Glutamatergic neuron (in vitro differentiated cells): ENCODE measurements around the gene CDH4. TPM values are rescaled to one million over a fixed set of nuclear protein-coding genes. Genes with fewer than 3 reads are reported as not detected.

Experiments
- DNase-seq: peaks from one replicate; pipeline ENCODE4 v3.0.0; 2022
- H3K27ac Mint-ChIP-seq: one replicate; pipeline ENCODE4 v1.8.0; 2020; ENCODE audit warnings: mild to moderate bottlenecking, mixed read lengths, inconsistent platforms; ENCODE audit not compliant: unreplicated experiment
- H3K27me3 Mint-ChIP-seq: one replicate; pipeline ENCODE4 v1.8.0; 2020; ENCODE audit warnings: mild to moderate bottlenecking, moderate library complexity, mixed read lengths, inconsistent platforms; ENCODE audit not compliant: unreplicated experiment
- H3K36me3 Mint-ChIP-seq: one replicate; pipeline ENCODE4 v1.8.0; 2020; ENCODE audit warnings: mild to moderate bottlenecking, mixed read lengths, inconsistent platforms; ENCODE audit not compliant: unreplicated experiment
- H3K4me1 Mint-ChIP-seq: one replicate; pipeline ENCODE4 v1.8.0; 2020; ENCODE audit warnings: mild to moderate bottlenecking, low read depth, mixed read lengths, inconsistent platforms; ENCODE audit not compliant: unreplicated experiment
- H3K4me3 Mint-ChIP-seq: one replicate; pipeline ENCODE4 v1.8.0; 2020; ENCODE audit warnings: mild to moderate bottlenecking, mixed read lengths, inconsistent platforms; ENCODE audit not compliant: unreplicated experiment
- H3K9me3 Mint-ChIP-seq: one replicate; pipeline ENCODE4 v1.8.0; 2020; ENCODE audit warnings: mild to moderate bottlenecking, moderate library complexity, mixed read lengths, inconsistent platforms; ENCODE audit not compliant: unreplicated experiment
- CTCF ChIP-seq: fragments of 200-600 bp; sonication (generic); IDR thresholded peaks from one replicate; pipeline ENCODE4 v1.5.0; 2021; ENCODE audit not compliant: partially characterized antibody, unreplicated experiment
- total RNA-seq: library from RNA; stranded (reverse); fragmentation: NEBNext Ultra II Directional; extraction: Animal tissue kit (Norgen Biotek cat#: 25700); gene quantifications from one replicate; pipeline ENCODE4 v1.2.1, GENCODE V29; 2021; ENCODE audit not compliant: unreplicated experiment

CDH4 gene
- total RNA-seq, 1 donor from 2014 or later = 1.2 TPM

- Mint-ChIP-seq H3K4me3 (no peak overlapping the region), H3K27ac (no peak overlapping the region), H3K36me3 (no peaks in the 10 kb centered on the region), H3K4me1 (peaks cover 21% of the 10 kb centered on the region), H3K27me3 (peaks cover 5% of the 10 kb centered on the region), H3K9me3 (peaks cover 2% of the 10 kb centered on the region)
- no peak for TF ChIP-seq CTCF
- DNase-seq = peak; percentile 14
These were observed 553.3 kb downstream of the CDH4 start for GRCh38 chr20:61805365-61805764.

GRCh38 chr20:61805781-61806180 lies 553.7 kb downstream of the CDH4 start:
- peak; percentile 7 for DNase-seq
- H3K4me1 Mint-ChIP-seq = peaks cover 20% of the 10 kb centered on the region
- no peak for TF ChIP-seq CTCF
- no peaks in the 10 kb centered on the region for H3K36me3 Mint-ChIP-seq
- H3K9me3 Mint-ChIP-seq = peaks cover 2% of the 10 kb centered on the region
- no peak overlapping the region for H3K4me3 Mint-ChIP-seq
- no peak overlapping the region for H3K27ac Mint-ChIP-seq
- H3K27me3 Mint-ChIP-seq = peaks cover 5% of the 10 kb centered on the region

DNA sequence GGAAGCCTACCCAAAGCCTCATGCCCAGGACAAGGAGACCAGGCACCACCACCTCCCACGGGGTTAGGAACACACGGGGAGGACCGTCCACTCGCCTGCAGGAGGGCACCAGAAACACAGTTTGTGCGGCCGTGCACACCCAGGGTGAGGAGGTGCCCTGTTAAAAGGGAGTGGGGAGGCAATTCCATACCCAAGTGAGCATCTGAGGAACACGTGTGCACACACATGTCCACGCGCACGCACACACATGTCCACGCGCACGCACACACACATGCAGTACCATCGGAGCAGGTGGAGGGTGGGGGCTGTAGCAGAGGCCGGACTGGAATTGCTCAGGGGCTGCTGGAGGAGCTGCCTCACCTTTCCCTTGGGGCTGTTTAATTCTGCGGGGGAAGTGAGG lies 554.3 kb downstream of the CDH4 start:
- Mint-ChIP-seq H3K9me3 (peaks cover 4% of the 10 kb centered on the region), H3K4me1 (peaks cover 20% of the 10 kb centered on the region), H3K27me3 (peaks cover 9% of the 10 kb centered on the region), H3K27ac (no peak overlapping the region), H3K4me3 (no peak overlapping the region), H3K36me3 (no peaks in the 10 kb centered on the region)
- peak; percentile 19 for DNase-seq
- no peak for TF ChIP-seq CTCF

GRCh38 chr20:61806995-61807394 lies 554.9 kb downstream of the CDH4 start:
- no peak overlapping the region for H3K27ac Mint-ChIP-seq

More at GRCh38 chr20:61806995-61807394, 554.9 kb downstream of the CDH4 start:
- Mint-ChIP-seq H3K4me3 (no peak overlapping the region), H3K27me3 (peaks cover 9% of the 10 kb centered on the region), H3K36me3 (no peaks in the 10 kb centered on the region), H3K4me1 (peaks cover 20% of the 10 kb centered on the region), H3K9me3 (peaks cover 2% of the 10 kb centered on the region)
- no peak for TF ChIP-seq CTCF
- DNase-seq = peak; percentile 5
